H9 (cell line): ENCODE results near the gene SLCO2A1. TPM values are rescaled to one million over a fixed set of nuclear protein-coding genes. Genes with fewer than 3 reads are reported as not detected.

Source experiments
- DNase-seq: peaks from one replicate; pipeline ENCODE4 v3.0.0-alpha.2; 2017
- H2AFZ ChIP-seq: one replicate; pipeline ENCODE4 v1.6.1; 2013; ENCODE audit warnings: mild to moderate bottlenecking, low read length, control low read depth, moderate library complexity
- H2AK5ac ChIP-seq: 2 replicates; pipeline ENCODE4 v1.6.1; 2013; ENCODE audit warnings: low read length, control low read depth, mixed read lengths; ENCODE audit not compliant: insufficient read length
- H2BK120ac ChIP-seq: one replicate; pipeline ENCODE4 v1.6.1; 2013; ENCODE audit warnings: low read depth, mild to moderate bottlenecking, low read length, control low read depth, inconsistent platforms; ENCODE audit not compliant: poor library complexity, severe bottlenecking
- H2BK12ac ChIP-seq: 2 replicates; pipeline ENCODE4 v1.6.1; 2013; ENCODE audit warnings: low read length, control low read depth, mixed read lengths, low read depth; ENCODE audit not compliant: insufficient read length
- H2BK15ac ChIP-seq: 2 replicates; pipeline ENCODE4 v1.6.1; 2013; ENCODE audit warnings: low read depth, low read length, control low read depth
- H2BK20ac ChIP-seq: one replicate; pipeline ENCODE4 v1.6.1; 2013; ENCODE audit warnings: low read depth, mild to moderate bottlenecking, low read length, control low read depth, inconsistent platforms; ENCODE audit not compliant: poor library complexity, severe bottlenecking
- H2BK5ac ChIP-seq: 2 replicates; pipeline ENCODE4 v1.6.1; 2013; ENCODE audit warnings: low read length, control low read depth, mixed read lengths; ENCODE audit not compliant: insufficient read length
- H3K14ac ChIP-seq: 2 replicates; pipeline ENCODE4 v1.6.1; 2013; ENCODE audit warnings: low read length, control low read depth; ENCODE audit not compliant: insufficient read depth
- H3K18ac ChIP-seq: 2 replicates; pipeline ENCODE4 v1.6.1; 2013; ENCODE audit warnings: low read depth, mild to moderate bottlenecking, mixed read lengths, low read length, control low read depth; ENCODE audit not compliant: insufficient read length
- H3K23ac ChIP-seq: 2 replicates; pipeline ENCODE4 v1.6.1; 2013; ENCODE audit warnings: low read length, control low read depth, mixed read lengths, low read depth; ENCODE audit not compliant: insufficient read length
- H3K23me2 ChIP-seq: 2 replicates; pipeline ENCODE4 v1.6.1; 2013; ENCODE audit warnings: low read depth, mild to moderate bottlenecking, mixed read lengths, low read length, control low read depth; ENCODE audit not compliant: insufficient read length, poor library complexity, severe bottlenecking
- H3K27ac ChIP-seq: 2 replicates; pipeline ENCODE4 v1.5.1; 2013; ENCODE audit warnings: low read length, control low read depth, mixed read lengths, low read depth; ENCODE audit not compliant: insufficient read length
- H3K27me3 ChIP-seq: 2 replicates; pipeline ENCODE4 v1.6.1; 2013; ENCODE audit warnings: low read length, control low read depth, inconsistent platforms; ENCODE audit not compliant: insufficient read depth
- H3K4ac ChIP-seq: 2 replicates; pipeline ENCODE4 v1.6.1; 2013; ENCODE audit warnings: low read depth, mild to moderate bottlenecking, control low read depth, inconsistent platforms, low read length, moderate library complexity
- H3K4me1 ChIP-seq: 2 replicates; pipeline ENCODE4 v1.6.1; 2013; ENCODE audit warnings: low read length, control low read depth, inconsistent platforms; ENCODE audit not compliant: insufficient read depth
- H3K4me2 ChIP-seq: 2 replicates; pipeline ENCODE4 v1.6.1; 2013; ENCODE audit warnings: low read length, control low read depth, mixed read lengths; ENCODE audit not compliant: insufficient read length, insufficient read depth
- H3K56ac ChIP-seq: 2 replicates; pipeline ENCODE4 v1.6.1; 2013; ENCODE audit warnings: low read depth, mild to moderate bottlenecking, mixed read lengths, low read length, control low read depth; ENCODE audit not compliant: insufficient read length
- H3K79me1 ChIP-seq: 2 replicates; pipeline ENCODE4 v1.6.1; 2013; ENCODE audit warnings: low read depth, mild to moderate bottlenecking, moderate library complexity, low read length, control low read depth, inconsistent platforms; ENCODE audit not compliant: insufficient read depth, poor library complexity, severe bottlenecking
- H3K79me2 ChIP-seq: 2 replicates; pipeline ENCODE4 v1.6.1; 2013; ENCODE audit warnings: low read length, control low read depth, inconsistent platforms; ENCODE audit not compliant: insufficient read depth
- H3K9ac ChIP-seq: 2 replicates; pipeline ENCODE4 v1.6.1; 2013; ENCODE audit warnings: low read length, control low read depth, mixed read lengths; ENCODE audit not compliant: insufficient read length; ENCODE audit errors: extremely low read depth
- H3K9me3 ChIP-seq: one replicate; pipeline ENCODE4 v1.6.1; 2013; ENCODE audit warnings: low read depth, low read length, inconsistent platforms; ENCODE audit not compliant: control insufficient read depth
- H3T11ph ChIP-seq: one replicate; pipeline ENCODE4 v1.6.1; 2013; ENCODE audit warnings: mild to moderate bottlenecking, low read length, control low read depth, inconsistent platforms
- H4K20me1 ChIP-seq: one replicate; pipeline ENCODE4 v1.6.1; 2013; ENCODE audit not compliant: control insufficient read depth, insufficient read length, insufficient read depth
- H4K5ac ChIP-seq: 2 replicates; pipeline ENCODE4 v1.6.1; 2013; ENCODE audit warnings: low read depth, mild to moderate bottlenecking, mixed read lengths, low read length, control low read depth; ENCODE audit not compliant: insufficient read length
- H4K8ac ChIP-seq: replicated peaks from 2 replicates; pipeline ENCODE4 v1.6.1; 2013; ENCODE audit warnings: low read length, control low read depth, mixed read lengths, low read depth; ENCODE audit not compliant: insufficient read length
- H4K91ac ChIP-seq: 2 replicates; pipeline ENCODE4 v1.6.1; 2013; ENCODE audit warnings: low read depth, mild to moderate bottlenecking, moderate library complexity, mixed read lengths, low read length, control low read depth; ENCODE audit not compliant: insufficient read length
- H3K27ac Mint-ChIP-seq, 3 experiments: 2 replicates in 2 of 3; 3 replicates in 1 of 3; pipeline ENCODE4 v1.8.0; 2020 to 2021; ENCODE audit warnings: mixed read lengths in 3 of 3, mild to moderate bottlenecking in 1 of 3, moderate library complexity in 1 of 3
- H3K27me3 Mint-ChIP-seq: 2 replicates; pipeline ENCODE4 v1.8.0; 2021; ENCODE audit warnings: low read depth, mild to moderate bottlenecking, moderate library complexity, mixed read lengths
- H3K36me3 Mint-ChIP-seq, 3 experiments: 2 replicates in 2 of 3; 3 replicates in 1 of 3; pipeline ENCODE4 v1.8.0; 2020 to 2021; ENCODE audit warnings: low read depth in 3 of 3, mixed read lengths in 3 of 3; ENCODE audit not compliant: insufficient read depth in 1 of 3
- H3K4me1 Mint-ChIP-seq, 2 experiments: 2 replicates each; pipeline ENCODE4 v1.8.0; 2020; ENCODE audit warnings: mixed read lengths in 2 of 2
- H3K4me3 Mint-ChIP-seq, 2 experiments: 2 replicates in 1 of 2; 3 replicates in 1 of 2; pipeline ENCODE4 v1.8.0; 2020 to 2021; ENCODE audit warnings: mild to moderate bottlenecking in 2 of 2, mixed read lengths in 2 of 2, moderate library complexity in 1 of 2
- H3K9me3 Mint-ChIP-seq, 2 experiments: 2 replicates in 1 of 2; 3 replicates in 1 of 2; pipeline ENCODE4 v1.8.0; 2020; ENCODE audit warnings: mild to moderate bottlenecking in 2 of 2, mixed read lengths in 2 of 2, moderate library complexity in 1 of 2
- WGBS: extraction: QIAGEN DNeasy Blood & Tissue Kit; methylation state at CpG from one replicate; pipeline ENCODE4 v1.1.7; 2013; ENCODE audit warnings: missing lambda C conversion rate, low lambda C conversion rate, mixed read lengths; ENCODE audit not compliant: insufficient read length; ENCODE audit errors: extremely low coverage; 5-methylcytosine and 5-hydroxymethylcytosine counted together
- total RNA-seq: library from RNA; stranded (reverse); gene quantifications from 2 replicates; pipeline ENCODE4 v1.2.1, GENCODE V29; 2021
- TF ChIP-seq, protein P1 (sequence below): fragments of 200-600 bp; sonication (generic); conservative IDR thresholded peaks from 3 replicates; pipeline ENCODE4 v1.8.0; 2021; ENCODE audit warnings: antibody characterized with exemption, mild to moderate bottlenecking

The SLCO2A1 gene
- total RNA-seq, 1 experiment from 2014 or later: 0.98 TPM

DNA sequence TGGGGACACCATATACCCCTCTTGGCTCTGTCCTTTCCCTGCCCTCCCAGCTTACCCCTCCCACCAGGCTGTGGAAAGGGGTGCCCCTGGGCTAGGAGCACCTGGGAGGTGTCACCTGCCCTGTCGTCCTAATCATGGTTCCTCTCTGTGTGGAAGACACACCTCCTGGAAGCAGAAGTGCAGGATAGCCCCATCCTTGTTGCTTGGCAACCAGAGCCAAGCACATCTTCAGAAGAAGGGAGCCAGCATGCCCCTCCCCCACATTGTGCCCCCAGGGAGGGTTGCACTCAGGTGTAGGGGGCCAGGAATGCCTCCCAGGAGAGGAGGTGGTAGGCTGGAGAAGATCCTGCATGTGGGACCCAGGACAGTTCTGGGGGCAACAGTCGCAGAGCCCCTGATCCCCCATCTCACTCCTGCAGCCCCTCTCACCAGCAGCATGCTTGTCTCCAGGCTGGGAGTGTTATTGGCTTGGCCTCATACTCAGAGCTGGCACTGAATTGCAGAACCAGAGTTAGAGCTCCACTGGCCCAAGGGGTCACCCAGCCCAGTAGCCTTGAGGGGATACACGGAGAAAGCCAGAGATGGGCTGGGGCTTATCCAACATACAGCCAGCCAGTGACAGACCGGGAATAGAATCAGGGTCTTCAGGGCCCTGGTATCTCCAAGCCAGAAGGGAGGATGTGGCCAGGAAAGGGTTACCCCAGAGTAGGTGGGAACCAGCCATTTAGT is 142.5 kb downstream of the SLCO2A1 start:
- no peak overlapping the region for H3K14ac ChIP-seq
- H3K36me3 Mint-ChIP-seq: peaks cover 0 to 3% (median under 1%) of the 10 kb centered on the region in 3 experiments; a peak in 2 of 7 replicates
- no peak overlapping the region for H2AFZ ChIP-seq
- H3K23ac ChIP-seq: no peak overlapping the region
- H3K27me3 ChIP-seq: no peaks in the 10 kb centered on the region
- no peak overlapping the region for H3K4me3 Mint-ChIP-seq
- H3K9ac ChIP-seq: no peak overlapping the region
- H3K4me1 ChIP-seq: no peaks in the 10 kb centered on the region
- TF ChIP-seq, protein P1, sequence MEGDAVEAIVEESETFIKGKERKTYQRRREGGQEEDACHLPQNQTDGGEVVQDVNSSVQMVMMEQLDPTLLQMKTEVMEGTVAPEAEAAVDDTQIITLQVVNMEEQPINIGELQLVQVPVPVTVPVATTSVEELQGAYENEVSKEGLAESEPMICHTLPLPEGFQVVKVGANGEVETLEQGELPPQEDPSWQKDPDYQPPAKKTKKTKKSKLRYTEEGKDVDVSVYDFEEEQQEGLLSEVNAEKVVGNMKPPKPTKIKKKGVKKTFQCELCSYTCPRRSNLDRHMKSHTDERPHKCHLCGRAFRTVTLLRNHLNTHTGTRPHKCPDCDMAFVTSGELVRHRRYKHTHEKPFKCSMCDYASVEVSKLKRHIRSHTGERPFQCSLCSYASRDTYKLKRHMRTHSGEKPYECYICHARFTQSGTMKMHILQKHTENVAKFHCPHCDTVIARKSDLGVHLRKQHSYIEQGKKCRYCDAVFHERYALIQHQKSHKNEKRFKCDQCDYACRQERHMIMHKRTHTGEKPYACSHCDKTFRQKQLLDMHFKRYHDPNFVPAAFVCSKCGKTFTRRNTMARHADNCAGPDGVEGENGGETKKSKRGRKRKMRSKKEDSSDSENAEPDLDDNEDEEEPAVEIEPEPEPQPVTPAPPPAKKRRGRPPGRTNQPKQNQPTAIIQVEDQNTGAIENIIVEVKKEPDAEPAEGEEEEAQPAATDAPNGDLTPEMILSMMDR: no peak
- no peak overlapping the region for H3K27ac ChIP-seq
- H4K91ac ChIP-seq: no peak overlapping the region
- peaks cover 13% of the 10 kb centered on the region for H3K27me3 Mint-ChIP-seq
- no peak overlapping the region for H2BK120ac ChIP-seq
- no peak overlapping the region for H2BK12ac ChIP-seq
- H3K9me3 Mint-ChIP-seq: peaks cover 0 to 1% of the 10 kb centered on the region in 2 experiments; a peak in 2 of 5 replicates
- H2BK20ac ChIP-seq: no peak overlapping the region
- no peak overlapping the region for H3K27ac Mint-ChIP-seq
- H4K8ac ChIP-seq: no peak overlapping the region
- H3K4ac ChIP-seq: no peak overlapping the region
- no CpG with 5 or more reads among the region's 4 CpGs for WGBS
- H4K5ac ChIP-seq: no peak overlapping the region
- H3K79me1 ChIP-seq: no peaks in the 10 kb centered on the region
- H2BK5ac ChIP-seq: no peak overlapping the region
- H3K56ac ChIP-seq: no peak overlapping the region
- no peaks in the 10 kb centered on the region for H3K79me2 ChIP-seq
- DNase-seq: no peak
- H3K4me2 ChIP-seq: no peak overlapping the region
- H3K4me1 Mint-ChIP-seq: peaks cover 5 to 18% of the 10 kb centered on the region in 2 experiments
- no peaks in the 10 kb centered on the region for H3K9me3 ChIP-seq
- no peaks in the 10 kb centered on the region for H3K23me2 ChIP-seq
- no peaks in the 10 kb centered on the region for H4K20me1 ChIP-seq
- no peak overlapping the region for H3K18ac ChIP-seq
- H2BK15ac ChIP-seq: no peak overlapping the region
- no peak overlapping the region for H3T11ph ChIP-seq
- H2AK5ac ChIP-seq: no peak overlapping the region
